ENCODE data around the gene THBS1.

THBS1 gene

GRCh38 chr15:39573844-39574243, 7.0 kb upstream of the THBS1 start:
- no peak for DNase-seq (ENCODE audit: low read depth in 3 of 3)

DNA sequence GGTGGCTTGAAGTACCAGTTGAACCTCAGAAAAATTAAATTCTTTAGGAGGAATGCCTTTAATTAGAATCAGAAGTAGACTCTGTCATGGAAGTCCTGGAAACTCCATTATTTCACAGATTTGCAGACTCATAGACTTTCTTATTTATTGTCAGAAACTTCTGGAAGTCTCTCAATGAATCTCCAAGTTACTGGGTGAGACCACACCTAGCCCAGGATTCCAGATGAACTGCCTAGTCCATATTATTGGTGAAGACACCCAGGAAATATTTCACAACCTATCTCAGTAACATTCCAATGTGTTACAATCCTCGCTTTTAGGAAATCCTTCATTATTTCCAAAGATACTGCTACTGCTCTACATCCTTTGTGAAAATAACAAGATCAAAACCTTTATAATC, 6.5 kb upstream of the THBS1 start:
- DNase-seq (ENCODE audit: low read depth in 3 of 3) = no peak

GRCh38 chr15:39575180-39575579, 5.7 kb upstream of the THBS1 start:
- DNase-seq (ENCODE audit: low read depth in 3 of 3) = no peak

- no peak for DNase-seq (ENCODE audit: low read depth in 3 of 3)
Measured at GRCh38 chr15:39578851-39579486, 1.9 kb upstream of the THBS1 start.

- DNase-seq (ENCODE audit: low read depth in 3 of 3) = no peak
Measured at GRCh38 chr15:39579487-39580116, 1.3 kb upstream of the THBS1 start.

- peak; percentile 74 to 77 (median 75) for DNase-seq (ENCODE audit: low read depth in 3 of 3)
Measured at GRCh38 chr15:39580117-39580484, 778 bp upstream of the THBS1 start.

GRCh38 chr15:39581242-39581792, 438 bp downstream of the THBS1 start:
- DNase-seq (ENCODE audit: low read depth in 3 of 3) = no peak

- no peak for DNase-seq (ENCODE audit: low read depth in 3 of 3)
Measured at GRCh38 chr15:39581793-39582285, 960 bp downstream of the THBS1 start.

- DNase-seq (ENCODE audit: low read depth in 3 of 3) = no peak
Measured at GRCh38 chr15:39582286-39582976, 1.6 kb downstream of the THBS1 start.

GRCh38 chr15:39582977-39583595, 2.2 kb downstream of the THBS1 start:
- DNase-seq (ENCODE audit: low read depth in 3 of 3) = no peak

DNA sequence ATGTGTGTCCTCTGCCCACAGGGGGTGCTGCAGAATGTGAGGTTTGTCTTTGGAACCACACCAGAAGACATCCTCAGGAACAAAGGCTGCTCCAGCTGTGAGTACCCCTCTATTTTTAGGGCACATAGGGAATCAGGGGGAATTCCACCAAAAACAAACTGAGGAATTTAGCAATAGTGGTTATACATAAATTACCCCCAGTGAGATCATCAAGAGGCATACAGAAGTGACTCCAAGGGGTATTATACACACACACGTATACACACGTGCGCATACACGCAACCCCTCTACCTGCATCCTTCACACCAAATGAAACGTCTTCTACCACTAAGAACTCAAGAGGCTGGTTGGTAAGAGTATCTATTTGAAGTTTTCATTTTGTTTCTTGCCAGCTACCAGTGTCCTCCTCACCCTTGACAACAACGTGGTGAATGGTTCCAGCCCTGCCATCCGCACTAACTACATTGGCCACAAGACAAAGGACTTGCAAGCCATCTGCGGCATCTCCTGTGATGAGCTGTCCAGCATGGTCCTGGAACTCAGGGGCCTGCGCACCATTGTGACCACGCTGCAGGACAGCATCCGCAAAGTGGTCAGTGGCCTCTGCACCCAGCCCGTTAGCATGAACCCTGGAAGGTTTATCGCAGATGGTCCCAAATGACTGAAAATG, 2.9 kb downstream of the THBS1 start:
- DNase-seq (ENCODE audit: low read depth in 3 of 3) = peak in 1 of 3 donors; percentile 36

GRCh38 chr15:39584266-39584659, 3.4 kb downstream of the THBS1 start:
- DNase-seq (ENCODE audit: low read depth in 3 of 3) = no peak

- DNase-seq (ENCODE audit: low read depth in 3 of 3) = no peak
Measured at GRCh38 chr15:39584662-39585388, 3.9 kb downstream of the THBS1 start.

DNA sequence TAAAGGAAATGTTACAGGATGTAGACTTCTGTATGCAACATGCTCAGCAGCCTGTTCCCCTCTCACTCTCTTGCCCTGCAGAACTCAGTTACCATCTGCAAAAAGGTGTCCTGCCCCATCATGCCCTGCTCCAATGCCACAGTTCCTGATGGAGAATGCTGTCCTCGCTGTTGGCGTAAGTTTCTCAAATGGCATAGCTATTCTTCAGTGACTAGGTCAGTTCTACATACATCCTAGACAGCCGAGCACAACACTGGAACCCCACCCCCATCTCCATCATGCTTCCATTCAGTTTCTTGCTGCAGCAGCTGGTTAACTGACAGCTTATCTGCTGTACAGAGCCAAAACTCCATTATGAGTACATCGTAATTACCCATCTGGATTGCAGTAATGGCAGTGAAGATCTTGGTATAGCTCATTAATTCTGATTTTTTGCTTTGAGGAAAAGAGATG, 4.5 kb downstream of the THBS1 start:
- DNase-seq (ENCODE audit: low read depth in 3 of 3) = no peak

DNA sequence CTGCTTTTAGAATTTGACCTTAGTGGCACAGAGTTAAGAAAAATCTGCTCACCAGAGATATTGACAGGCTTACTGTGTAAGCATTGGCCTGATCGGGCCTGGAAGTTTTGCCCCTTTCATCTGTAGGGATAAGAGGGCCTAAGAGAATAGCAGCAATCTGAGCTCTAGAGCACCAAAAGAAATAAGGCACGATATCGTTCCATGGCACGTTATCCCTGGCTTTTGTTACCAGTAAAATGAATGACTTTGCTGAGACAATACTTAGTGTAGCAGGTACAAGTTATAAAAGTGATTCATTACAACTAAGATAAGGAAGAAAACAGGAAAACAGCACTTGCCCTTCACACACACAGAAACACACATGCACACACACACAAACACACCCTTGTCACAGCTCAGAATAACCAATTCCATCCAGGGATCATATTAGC, 5.0 kb downstream of the THBS1 start:
- no peak for DNase-seq (ENCODE audit: low read depth in 3 of 3)

- DNase-seq (ENCODE audit: low read depth in 3 of 3) = no peak
Measured at GRCh38 chr15:39586387-39587095, 5.7 kb downstream of the THBS1 start.

DNA sequence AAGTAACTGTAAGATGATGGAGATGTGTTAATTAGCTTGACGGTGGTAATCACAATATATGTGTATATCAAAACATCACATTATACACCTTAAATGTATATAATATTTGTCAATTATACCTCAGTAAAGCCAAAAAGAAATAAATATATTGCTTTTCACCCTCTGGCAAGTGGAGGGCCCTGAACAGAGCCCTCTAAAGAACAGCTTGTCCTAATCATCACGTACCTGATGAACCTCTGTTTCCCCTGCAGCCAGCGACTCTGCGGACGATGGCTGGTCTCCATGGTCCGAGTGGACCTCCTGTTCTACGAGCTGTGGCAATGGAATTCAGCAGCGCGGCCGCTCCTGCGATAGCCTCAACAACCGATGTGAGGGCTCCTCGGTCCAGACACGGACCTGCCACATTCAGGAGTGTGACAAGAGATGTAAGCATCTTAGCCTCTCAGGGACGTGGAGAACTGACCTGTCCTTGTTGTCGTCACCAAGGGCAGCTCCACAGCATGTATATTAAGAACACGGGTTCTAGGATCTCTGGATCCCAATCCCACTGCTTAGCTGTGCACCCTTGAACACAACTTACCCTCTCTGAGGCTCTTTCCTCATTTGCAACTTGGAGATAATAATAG, 6.3 kb downstream of the THBS1 start:
- no peak for DNase-seq (ENCODE audit: low read depth in 3 of 3)

GRCh38 chr15:39587731-39588530, 7.1 kb downstream of the THBS1 start:
- no peak for DNase-seq (ENCODE audit: low read depth in 3 of 3)

Measured in stimulated activated CD4-positive, alpha-beta T cell treated with anti-CD3 and anti-CD28 coated beads, TNF-alpha, amount 100 ng/mL, for 48 hours (primary cell).